Stimulated activated CD8-positive, alpha-beta memory T cell treated with anti-CD3 and anti-CD28 coated beads, Interleukin-12 subunit alpha, Interleukin-12 subunit beta, amount 100 ng/mL, for 1 hour (primary cell): ENCODE results near the gene CD151.

ENCODE experiments used
- DNase-seq: peaks from one replicate; pipeline ENCODE4 v3.0.0-alpha.2; 2020; ENCODE audit warnings: low read depth

CD151 gene

DNA sequence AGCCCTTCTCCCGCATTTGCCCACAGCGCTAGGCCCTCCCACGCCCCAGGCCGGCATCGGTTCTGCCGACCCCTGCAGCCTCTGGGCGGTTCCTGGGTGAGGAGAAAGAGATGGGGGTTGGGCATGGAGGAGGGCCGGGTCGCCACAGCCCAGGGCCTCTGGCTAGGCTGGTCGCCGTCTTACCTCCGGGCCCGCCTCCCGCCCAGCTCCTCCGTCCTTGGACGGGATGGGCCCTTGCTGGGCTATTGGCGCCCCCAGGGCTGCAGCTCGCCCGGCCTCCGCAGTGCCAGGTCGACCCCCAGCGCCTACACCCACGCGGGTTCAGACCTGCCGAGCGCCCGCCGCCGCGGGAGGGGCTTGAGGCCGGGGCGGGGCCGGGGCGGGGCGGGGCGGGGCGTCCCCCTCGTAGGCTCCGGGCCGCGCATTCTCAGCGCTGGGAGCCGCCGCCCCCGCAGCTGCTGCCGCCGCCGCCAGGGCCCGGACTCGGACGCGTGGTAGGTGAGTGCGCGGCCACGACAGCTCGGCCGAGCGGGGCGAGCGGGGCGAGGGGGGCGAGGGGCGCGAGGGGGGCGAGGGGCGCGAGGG, at the start of gene CD151:
TSS of gene CD151 (plus strand) at position 424 of the 585 bp plus-strand sequence. CDS start 3,118 bp downstream, outside the sequence.
- DNase-seq = no peak

- DNase-seq = no peak
Observed at GRCh38 chr11:783581-784015, 49.2 kb upstream of the CD151 start.

GRCh38 chr11:786235-787083, 46.3 kb upstream of the CD151 start:
- no peak for DNase-seq

- DNase-seq = no peak
Observed at GRCh38 chr11:787084-787675, 45.6 kb upstream of the CD151 start.

DNA sequence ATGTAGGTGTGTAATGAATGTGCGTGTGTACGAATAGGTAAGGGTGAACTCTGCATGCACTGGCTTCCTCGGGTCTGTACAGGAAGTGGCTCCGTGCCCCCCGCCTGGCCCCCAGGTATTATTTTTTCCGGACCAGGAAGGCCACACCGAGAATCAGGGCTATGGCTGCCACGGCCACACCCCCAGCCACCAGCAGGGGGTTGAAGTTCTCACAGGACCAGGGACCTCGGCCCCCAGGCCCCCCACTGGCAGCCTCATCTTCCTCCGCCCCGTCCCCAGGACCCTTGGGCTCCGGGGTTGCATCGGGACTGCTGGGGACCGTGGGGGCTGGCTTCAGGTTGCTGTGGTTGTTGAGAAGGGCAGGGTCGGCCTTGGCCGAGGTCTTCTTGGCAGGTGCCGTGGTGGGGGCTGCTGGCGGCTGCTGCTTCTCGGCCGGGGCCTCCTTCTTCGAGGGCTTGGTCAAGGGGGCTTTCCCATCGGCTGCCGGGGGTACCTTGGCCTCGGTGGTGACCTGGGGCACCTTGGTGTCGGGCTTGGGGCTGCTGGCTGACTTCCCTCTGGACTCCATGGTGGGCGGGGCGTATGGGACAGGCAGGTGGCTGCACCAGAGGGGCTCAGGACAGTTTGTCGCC, 44.6 kb upstream of the CD151 start:
- no peak for DNase-seq

DNA sequence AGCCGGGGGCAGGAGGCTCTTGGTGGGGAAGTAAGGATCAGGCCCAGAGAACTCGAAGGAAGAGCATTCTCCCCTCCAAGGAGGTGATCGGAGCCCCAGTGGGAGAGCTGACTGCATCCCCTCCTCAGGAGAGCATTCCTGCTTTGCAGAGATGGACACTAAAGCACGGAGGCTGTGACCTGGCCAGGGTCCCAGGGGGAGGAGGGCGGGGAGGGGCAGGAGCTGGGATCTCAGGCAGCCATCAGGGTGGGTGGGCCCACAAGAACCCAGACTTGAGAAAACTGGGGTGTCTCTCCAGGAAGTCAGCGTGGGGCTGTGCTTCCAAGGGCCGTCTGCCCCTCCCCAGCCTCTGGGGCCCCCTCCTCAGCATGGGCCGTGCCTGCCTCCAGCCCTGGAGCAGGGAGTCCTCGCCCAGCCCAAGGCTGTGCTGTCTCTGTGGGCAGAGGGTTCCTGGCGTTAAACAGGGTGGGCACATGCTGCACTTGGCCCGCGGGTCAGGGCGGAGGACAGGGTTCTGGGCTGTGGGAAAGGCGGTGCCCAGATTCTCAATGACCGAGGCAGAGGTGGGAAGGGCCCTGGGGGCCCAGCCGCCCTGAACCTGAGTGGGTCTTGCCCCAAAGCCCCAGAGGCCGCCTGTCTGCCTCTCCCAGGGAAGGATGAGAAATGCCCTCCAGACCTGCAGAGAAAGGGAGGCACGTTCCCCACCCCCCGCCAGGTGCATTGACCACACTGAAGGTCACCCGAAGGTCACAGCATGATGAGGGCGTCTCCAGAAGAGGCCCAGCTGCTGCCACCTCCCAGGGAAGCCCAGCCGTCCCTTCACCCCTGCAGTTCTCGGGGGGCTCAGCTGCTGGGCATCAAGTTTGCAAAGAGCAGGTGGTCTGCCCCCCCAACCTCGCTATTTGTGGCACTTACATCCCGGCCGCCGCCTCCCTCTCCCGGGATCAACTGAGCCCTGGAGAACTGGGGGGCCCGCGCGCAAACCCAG, 43.5 kb upstream of the CD151 start:
- no peak for DNase-seq

DNA sequence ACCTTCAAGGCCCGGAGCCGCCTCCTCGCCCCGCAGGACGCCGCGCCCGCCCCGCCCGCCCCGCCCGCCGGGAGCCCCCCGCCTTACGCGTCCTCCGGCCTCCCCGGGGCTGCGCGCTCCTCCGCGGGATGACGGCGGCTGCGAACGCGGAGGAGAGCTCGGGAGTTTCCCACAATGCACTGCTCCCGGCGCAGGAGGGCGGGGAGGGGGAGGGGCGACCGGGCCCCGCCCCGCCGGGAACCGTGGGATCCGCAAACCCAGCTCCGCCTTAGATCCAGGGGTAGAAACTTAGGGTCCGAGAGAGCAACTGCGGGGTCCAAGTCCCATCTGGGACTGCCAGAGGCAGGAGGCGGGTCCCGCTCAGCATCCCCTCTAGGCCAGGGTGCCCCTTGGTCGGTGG, 42.8 kb upstream of the CD151 start, which contains the start of gene CEND1:
TSS of gene CEND1 (minus strand) at position 148 of the 400 bp plus-strand sequence. CDS start 1,514 bp downstream, outside the sequence.
- no peak for DNase-seq

GRCh38 chr11:790721-791564, 41.8 kb upstream of the CD151 start:
- DNase-seq = no peak

GRCh38 chr11:791658-792534, 40.9 kb upstream of the CD151 start:
- DNase-seq = no peak

- no peak for DNase-seq
Observed at GRCh38 chr11:792535-792821, 40.3 kb upstream of the CD151 start.

DNA sequence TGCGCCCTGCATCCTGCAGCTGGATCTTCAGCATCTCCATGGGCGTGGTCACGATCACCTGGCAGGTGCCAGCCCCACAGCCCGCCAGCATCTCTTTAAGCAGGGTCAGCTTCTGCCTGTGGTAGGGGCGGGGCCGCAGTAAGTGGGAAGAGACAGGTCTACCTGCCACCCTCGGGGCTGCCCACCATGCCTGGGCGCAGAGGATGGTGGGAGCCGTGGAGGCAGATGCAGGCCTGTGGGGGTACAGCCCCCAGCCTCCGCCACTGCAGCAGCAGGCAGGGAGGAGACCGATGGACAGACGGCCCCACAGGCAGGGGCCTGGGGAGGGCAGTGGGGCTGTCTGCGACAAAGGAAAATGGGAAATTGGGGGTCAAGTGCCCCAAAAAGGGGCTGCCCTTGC, 39.9 kb upstream of the CD151 start:
- no peak for DNase-seq

- no peak for DNase-seq
Observed at GRCh38 chr11:793556-793955, 39.2 kb upstream of the CD151 start.

DNA sequence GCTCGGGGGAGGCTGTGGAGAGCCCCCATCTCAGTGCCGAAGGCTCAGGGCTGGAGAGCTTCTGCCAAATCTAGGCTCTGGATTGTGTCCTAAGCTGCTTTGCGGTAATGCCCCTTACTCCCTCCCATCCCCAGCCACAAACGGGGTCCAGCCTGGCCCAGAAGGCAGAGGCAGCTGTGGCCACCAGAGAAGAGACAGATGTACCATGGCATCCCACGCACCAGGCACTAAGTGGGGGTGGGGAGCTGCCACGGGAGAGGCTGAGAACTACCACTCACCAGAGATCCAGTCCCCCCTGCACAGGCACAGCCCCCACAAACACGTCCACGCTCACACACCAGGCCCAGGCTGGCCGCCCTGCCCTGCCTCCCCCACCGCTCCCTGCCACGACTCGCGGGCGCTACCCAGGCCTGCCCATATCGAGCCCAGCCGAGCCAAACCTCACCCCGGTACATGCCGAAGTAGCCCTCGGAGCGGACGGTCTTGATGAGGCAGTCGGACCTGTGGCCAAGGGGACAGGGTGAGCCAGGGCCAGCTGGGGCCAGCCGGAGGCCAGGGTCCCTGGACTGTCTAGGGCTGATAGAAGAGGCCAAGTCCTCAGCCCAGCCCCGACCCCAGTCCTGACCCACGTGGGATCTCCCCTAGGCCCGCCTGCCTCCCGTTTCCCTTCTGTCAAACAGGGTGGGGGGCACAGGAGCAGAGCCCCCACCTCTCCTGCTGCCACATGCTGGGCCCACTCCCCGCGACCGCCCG, 38.6 kb upstream of the CD151 start:
- DNase-seq = no peak

GRCh38 chr11:794766-795633, 37.8 kb upstream of the CD151 start:
- DNase-seq = no peak

- DNase-seq = peak; percentile 53
Observed at GRCh38 chr11:795634-796564, 36.9 kb upstream of the CD151 start.

DNA sequence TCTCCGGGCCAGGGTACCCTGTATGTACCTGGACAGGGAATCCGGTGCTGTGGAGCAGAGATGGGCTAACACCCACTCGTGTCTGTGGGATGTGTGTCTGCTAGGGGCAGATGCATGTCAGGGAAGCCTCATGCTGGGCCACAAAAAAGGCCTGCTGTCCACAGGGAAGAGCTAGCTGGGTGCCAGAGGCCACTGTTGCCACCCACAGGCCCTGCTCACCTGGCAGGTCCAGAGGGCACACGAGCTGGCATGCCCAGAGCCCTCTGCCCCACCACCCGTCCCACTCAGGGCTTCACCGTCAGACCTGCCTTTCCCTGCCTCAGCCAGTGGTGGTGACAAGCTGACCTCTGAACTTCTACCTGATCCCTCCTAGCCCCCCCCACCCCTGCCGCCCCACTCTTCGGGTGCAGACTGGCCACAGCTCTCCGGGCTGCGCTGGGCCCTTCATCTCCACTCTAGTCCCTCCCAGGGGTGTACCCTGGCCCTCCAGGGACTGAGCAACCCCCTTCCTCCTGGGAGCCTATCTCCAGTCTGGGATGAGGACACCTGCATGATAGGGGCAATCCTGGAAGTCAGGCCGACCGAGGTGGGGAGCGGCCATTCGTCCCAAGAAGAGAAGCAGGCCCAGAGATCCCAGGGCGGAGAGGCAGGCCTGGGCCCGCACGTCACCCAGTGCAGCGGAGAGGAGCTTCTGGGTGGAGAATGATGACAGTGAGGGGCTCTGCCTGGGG, 36.0 kb upstream of the CD151 start:
- no peak for DNase-seq
